CD4-positive, alpha-beta T cell treated with Interferon alpha-2 for 1 hour (primary cell): Measurements from ENCODE around the gene SLC9A9.

ENCODE experiments used
- DNase-seq, 2 donors: peaks; one replicate each; pipeline ENCODE4 v3.0.0-alpha.2; 2020 to 2022

SLC9A9 gene

DNA sequence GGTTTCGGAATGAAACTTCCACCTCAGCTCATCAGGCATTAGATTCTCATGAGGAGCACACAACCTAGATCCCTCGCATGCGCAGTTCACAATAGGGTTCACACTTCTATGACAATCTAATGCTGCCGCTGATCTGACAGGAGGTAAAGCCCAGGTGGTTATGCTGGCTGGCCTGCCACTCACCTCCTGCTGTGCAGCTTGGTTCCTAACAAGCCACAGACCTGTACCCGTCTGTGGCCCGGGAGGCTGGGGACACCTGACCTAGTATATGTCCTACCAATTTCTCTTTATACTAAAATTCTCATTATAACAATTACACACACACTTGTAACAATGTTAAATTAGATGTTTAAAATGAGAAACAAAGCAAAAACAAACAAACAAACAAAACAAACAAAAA, 172.2 kb downstream of the SLC9A9 start:
- DNase-seq: no peak

DNA sequence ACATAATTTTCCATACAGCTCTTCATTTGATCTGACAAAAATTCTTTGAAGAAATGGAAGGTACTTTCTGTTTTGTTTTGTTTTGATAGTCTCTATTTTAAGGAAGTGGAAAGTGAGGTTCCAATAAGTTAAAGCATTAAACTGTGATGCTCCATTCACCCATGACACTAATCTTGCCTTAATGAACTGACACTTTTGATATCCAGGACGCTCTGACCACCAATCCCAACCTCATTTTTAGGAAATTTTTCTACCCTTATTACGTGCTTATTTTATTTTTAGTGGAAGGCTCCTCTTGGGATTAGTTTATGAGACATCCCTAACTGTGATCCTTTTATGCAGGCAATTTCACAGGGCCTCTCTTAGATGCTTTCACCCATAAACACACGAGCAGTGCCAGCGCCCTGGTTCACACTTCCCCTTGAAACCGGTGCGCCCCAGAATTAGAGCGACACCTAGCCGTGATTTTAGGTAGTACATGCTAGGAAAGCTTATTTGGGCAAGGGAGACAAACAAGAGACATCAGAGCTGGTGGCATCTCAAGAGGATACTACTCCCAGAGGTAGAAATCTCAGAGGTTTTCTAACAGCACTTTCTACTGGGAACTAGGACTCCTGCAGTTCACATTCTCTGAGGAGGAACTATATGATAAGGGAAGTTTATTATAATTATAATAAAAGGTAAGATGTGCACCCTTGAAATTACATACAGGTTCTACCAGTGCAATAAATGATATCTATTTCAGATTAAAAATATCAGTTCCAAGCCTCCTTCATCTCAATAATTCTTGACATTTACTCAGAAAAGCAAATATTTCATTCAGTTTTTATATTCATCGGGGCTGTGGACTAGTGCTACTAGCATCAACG, 173.9 kb downstream of the SLC9A9 start:
- DNase-seq: peak; percentile 79 to 81

GRCh38 chr3:143672396-143673165, 175.7 kb downstream of the SLC9A9 start:
- no peak for DNase-seq

DNA sequence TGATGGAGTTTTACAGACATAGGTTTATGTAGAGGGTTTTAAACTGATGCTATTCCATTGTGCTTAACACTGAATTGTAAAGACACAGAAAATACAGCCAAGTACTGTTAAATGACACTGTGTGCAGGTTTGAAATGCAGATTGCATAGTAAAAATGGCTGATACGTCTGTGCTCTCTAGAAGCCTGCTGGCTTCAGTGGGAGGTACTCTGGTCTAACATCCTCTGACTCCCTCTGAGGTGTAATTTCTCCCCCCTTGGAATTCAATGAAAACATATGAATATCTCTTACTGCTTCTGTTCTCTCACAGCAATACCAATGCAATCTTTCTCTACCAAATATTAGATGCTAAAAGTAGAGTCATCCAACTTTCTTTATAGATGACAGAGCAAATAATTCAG, 176.6 kb downstream of the SLC9A9 start:
- DNase-seq: no peak

DNA sequence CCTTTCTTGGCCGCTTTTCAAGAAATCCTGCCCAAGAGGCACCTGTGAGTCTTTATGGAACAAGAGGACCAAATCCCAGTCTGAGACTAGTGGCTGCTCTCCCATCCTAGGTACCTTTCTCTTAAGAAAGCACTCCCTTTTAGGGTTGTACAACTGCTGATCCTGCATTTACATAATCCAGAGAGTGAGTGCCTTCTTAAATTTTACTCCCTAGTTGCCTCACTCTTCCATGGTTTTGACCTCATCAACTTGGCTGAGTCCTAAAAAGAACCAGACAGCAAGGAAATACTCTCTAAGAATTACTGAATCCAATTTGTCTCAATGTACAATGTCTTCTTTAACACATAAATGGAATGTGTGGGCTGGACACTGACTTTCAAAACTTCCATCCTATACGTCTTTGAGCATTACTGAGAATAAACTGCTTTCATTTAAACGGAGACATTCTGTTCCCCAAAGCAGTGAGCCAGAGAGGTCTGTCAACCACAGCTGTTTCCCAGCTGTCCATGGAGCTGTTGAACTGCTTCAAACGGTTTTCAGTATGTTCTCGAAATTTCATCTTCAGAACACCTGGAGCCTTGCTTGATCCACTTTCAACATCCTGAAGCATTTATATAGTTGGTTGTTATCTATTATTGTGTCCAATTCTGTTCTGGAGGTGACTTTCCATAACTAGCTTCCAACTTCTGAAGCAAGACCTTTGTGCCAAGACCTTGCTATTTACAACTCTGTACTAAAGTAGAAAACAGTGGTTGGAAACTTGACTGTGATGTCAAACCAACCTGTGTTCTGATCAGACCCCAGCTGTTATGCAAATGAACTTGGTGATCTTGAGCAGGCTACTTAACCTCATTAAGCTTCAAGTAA, 179.1 kb downstream of the SLC9A9 start:
- no peak for DNase-seq

- no peak for DNase-seq
Measured at GRCh38 chr3:143668385-143668784, 179.9 kb downstream of the SLC9A9 start.

DNA sequence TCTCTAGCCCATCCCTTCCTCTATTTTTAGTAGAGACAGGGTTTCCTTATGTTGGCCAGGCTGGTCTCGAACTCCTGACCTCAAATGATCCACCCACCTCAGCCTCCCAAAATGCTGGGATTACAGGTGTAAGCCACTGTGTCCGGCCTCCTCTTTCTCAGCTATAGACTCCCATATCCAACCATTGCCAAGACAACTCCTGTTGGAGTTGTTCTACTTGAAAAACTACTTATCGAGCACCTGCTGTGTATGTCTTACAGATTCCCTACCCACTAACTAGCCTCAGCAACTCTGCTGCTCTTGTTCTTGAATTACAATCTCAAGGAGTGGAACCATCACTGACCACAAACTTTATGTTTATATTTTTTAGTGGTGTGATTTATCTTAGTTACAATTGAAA, 186.6 kb downstream of the SLC9A9 start:
- no peak for DNase-seq

GRCh38 chr3:143658861-143659260, 189.4 kb downstream of the SLC9A9 start:
- no peak for DNase-seq

- DNase-seq: no peak
Measured at GRCh38 chr3:143658116-143658515, 190.2 kb downstream of the SLC9A9 start.

- no peak for DNase-seq
Measured at GRCh38 chr3:143657391-143657790, 190.9 kb downstream of the SLC9A9 start.

- DNase-seq: no peak
Measured at GRCh38 chr3:143654906-143655305, 193.4 kb downstream of the SLC9A9 start.

DNA sequence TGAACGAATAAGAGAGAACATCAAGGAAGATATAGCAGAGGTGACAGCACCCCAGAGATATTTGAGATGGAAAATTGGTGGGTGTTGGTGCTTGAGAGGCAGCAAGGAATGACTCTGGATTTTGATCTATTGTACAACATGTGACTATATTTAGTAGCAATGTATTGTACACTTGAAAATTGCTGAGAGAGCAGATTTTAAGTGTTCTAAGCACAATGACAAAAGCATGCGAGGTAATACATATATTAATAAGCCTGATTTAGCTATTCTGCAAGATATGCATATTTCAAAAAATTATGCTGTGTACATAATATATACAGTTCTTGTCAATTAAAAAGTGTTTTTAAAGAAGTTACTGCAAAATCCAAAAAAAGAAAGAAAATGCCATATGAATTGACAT, 194.3 kb downstream of the SLC9A9 start:
- no peak for DNase-seq

GRCh38 chr3:143653493-143653892, 194.8 kb downstream of the SLC9A9 start:
- DNase-seq: no peak

DNA sequence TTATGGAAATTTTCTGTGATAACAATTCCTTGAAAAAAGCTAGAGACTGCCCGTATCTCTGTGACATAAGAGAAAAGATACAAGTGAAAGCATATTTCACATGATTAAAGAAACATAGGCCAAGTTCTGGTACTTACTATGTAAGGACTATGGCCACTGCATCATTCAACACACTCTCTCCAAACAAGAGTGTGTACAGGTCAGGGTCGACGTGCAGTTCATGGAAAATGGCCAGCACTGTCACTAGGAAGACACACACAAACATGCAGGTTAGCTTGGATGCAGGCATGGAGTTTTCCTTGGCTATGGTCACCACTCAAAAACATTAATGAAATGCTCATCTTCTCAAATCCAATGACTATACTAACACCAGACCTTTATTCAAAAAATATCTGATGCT, 196.2 kb downstream of the SLC9A9 start:
- DNase-seq: no peak

DNA sequence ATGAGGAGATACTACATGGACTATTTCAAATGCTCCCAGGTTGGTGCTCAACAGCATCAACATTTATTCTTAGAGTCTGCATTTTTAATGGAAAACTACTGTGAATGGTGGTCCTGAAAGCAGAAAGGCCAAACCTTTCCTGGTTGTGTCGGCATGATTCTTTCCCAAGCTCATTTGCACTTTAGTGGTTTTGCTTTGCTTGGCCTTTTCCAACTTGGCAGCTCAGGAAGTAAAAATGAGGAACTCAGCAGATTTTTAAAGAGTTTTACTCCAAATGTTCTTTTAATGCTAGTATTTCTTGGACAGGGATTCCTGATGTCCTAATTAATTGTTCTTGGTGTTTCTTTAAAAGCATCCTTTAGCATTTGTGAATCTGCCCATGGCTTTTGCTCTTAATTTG, 197.4 kb downstream of the SLC9A9 start:
- no peak for DNase-seq

DNA sequence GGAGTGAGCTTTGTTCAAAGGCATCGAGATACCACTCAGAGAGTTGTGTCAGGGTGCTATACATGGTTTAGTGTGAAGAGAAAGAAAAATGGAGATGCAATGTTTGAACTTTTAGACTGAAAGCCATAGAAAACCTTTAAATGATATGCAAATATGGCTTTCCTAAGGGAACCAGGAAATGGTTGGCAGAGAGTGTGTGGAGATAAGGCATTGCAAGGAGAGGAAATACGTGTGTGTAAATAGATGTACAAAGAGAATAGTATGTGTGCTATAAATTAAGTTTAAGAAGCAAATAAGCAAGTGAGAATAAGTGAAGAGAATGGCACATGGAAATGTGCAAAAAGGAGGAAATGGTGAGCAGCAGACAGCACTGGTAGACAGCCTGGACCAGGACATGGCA, 198.1 kb downstream of the SLC9A9 start:
- no peak for DNase-seq

- DNase-seq: no peak
Measured at GRCh38 chr3:143648708-143649107, 199.6 kb downstream of the SLC9A9 start.

DNA sequence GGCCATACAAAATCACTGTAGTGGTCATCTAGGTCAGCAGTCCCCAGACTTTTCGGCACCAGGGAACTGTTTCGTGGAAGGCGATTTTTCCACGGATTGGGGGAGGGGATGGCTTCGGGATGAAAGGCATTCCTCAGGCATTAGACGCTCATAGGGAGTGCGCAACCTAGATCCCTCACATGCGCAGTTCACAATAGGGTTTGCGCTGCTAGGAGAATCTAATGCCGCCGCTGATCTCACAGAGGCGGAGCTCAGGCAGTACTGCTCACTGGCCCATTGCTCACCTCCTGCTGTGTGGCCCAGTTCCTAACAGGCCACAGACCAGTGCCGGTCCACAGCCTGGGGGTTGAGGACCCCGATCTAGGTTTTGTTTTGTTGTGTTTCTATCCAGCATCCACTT, 200.1 kb downstream of the SLC9A9 start:
- DNase-seq: no peak

- DNase-seq: peak; percentile 12 to 30
Measured at GRCh38 chr3:143644370-143645089, 203.7 kb downstream of the SLC9A9 start.

- DNase-seq: no peak
Measured at GRCh38 chr3:143643905-143644304, 204.4 kb downstream of the SLC9A9 start.

DNA sequence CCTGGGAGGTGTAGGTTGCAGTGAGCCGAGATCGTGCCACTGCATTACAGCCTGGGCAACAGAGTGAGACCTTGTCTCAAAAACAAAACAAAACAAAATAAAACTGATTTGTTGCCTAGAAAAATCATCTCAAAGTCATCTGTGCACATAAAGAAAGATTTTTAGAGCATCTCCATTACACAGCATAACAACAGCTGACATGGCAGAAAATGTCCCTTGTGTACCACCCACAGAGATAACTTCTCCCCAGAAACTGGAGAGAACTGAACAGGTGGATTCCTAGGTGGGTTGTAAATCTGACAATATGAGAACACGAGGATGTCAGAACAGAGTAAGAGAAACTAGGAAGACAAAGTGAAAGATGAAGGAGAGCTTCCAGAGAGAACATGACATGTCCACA, 207.5 kb downstream of the SLC9A9 start:
- DNase-seq: no peak

- peak in 1 of 2 donors; percentile 1 for DNase-seq
Measured at GRCh38 chr3:143637133-143637532, 211.1 kb downstream of the SLC9A9 start.

DNA sequence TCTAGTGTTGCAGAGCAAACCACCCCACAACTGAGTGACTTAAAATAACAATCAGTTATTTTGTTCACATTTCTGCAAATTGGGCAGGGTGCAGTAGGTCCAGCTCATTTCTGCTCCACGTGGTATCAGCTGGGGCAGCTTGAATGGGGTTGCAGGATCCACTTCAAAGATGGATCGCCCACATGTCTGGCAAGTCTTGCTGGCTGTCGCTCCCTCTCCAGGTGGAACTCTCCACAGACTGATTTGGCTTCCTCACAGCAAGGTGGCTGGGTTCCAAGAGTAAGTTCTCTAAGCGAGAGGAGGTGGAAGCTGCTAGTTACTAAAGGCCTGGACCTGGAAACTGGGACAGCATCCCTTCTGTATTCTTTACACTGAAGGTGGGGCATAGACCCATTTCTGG, 213.3 kb downstream of the SLC9A9 start:
- DNase-seq: no peak
